A673 (cell line): Measurements from ENCODE around the gene EFTUD2. TPM values are rescaled to one million over a fixed set of nuclear protein-coding genes. Genes with fewer than 3 reads are reported as not detected.

Experiments used
- BruUV-seq: library from RNA; stranded (reverse); fragments of 400-500 nt; replicated peaks from 2 replicates; lab custom pipeline; 2021; lab: Mats Ljungman, UMichigan
- CTCF ChIA-PET: fragments of 300-600 bp; sonication (Branson Sonifier 250); formaldehyde crosslinking; loops from one replicate; lab custom pipeline; 2022; ENCODE audit warnings: antibody characterized with exemption; lab: Charles Lee
- POLR2A ChIA-PET: fragments of 300-600 bp; sonication (Branson Sonifier 250); formaldehyde crosslinking; loops from one replicate; lab custom pipeline; 2022; ENCODE audit warnings: antibody characterized with exemption; ENCODE audit not compliant: low non-redundant PET; lab: Charles Lee
- DNase-seq: peaks from one replicate; pipeline ENCODE4 v3.0.0-alpha.2; 2015; ENCODE audit warnings: low spot score
- H3K27ac ChIP-seq: fragments of 200-600 bp; sonication (generic); 2 replicates; pipeline ENCODE4 v1.5.1; 2016; ENCODE audit warnings: mixed run types, low read depth, mild to moderate bottlenecking, mixed read lengths, antibody characterized with exemption, low read length; ENCODE audit not compliant: poor library complexity, severe bottlenecking
- H3K27me3 ChIP-seq: fragments of 200-600 bp; sonication (generic); replicated peaks from 2 replicates; pipeline ENCODE4 v1.6.1; 2017; ENCODE audit warnings: mixed run types, low read depth, mild to moderate bottlenecking, mixed read lengths, antibody characterized with exemption, low read length; ENCODE audit not compliant: insufficient read depth, poor library complexity
- H3K36me3 ChIP-seq: fragments of 200-600 bp; sonication (generic); 2 replicates; pipeline ENCODE4 v1.6.1; 2016; ENCODE audit warnings: mixed run types, mild to moderate bottlenecking, mixed read lengths, antibody characterized with exemption, low read length; ENCODE audit not compliant: insufficient read depth, poor library complexity, severe bottlenecking
- H3K4me1 ChIP-seq: fragments of 200-600 bp; sonication (generic); 2 replicates; pipeline ENCODE4 v1.6.1; 2017; ENCODE audit warnings: mixed run types, mild to moderate bottlenecking, mixed read lengths, antibody characterized with exemption, low read length; ENCODE audit not compliant: insufficient read depth, poor library complexity, severe bottlenecking
- H3K4me3 ChIP-seq: fragments of 200-600 bp; sonication (generic); 2 replicates; pipeline ENCODE4 v1.5.1; 2016; ENCODE audit warnings: low read depth, mixed run types, mild to moderate bottlenecking, mixed read lengths, low read length; ENCODE audit not compliant: poor library complexity, severe bottlenecking
- H3K9me3 ChIP-seq: fragments of 200-600 bp; sonication (generic); 2 replicates; pipeline ENCODE4 v1.6.1; 2016; ENCODE audit warnings: mixed run types, low read depth, mild to moderate bottlenecking, mixed read lengths, antibody characterized with exemption, low read length; ENCODE audit not compliant: poor library complexity, severe bottlenecking
- EZH2 ChIP-seq: fragments of 200-600 bp; sonication (generic); IDR thresholded peaks from 2 replicates; pipeline ENCODE4 v1.6.1; 2017; ENCODE audit warnings: borderline replicate concordance, low read depth, mild to moderate bottlenecking, mixed read lengths, antibody characterized with exemption, low read length; ENCODE audit not compliant: poor library complexity, severe bottlenecking
- intact Hi-C: fragments of 100-400 bp; cut with micrococcal nuclease; formaldehyde crosslinking; loops from one replicate; pipeline ENCODE4 v1.10.0; 2022; ENCODE audit not compliant: unreplicated experiment
- total RNA-seq: library from RNA; stranded (reverse); gene quantifications from 2 replicates; pipeline ENCODE4 v1.2.3, GENCODE V29; 2021
- TF ChIP-seq, protein P1 (sequence below): fragments of 300-800, 200-600 bp; sonication (generic); conservative IDR thresholded peaks from 2 replicates; pipeline ENCODE4 v1.5.1; 2017; ENCODE audit warnings: low read depth, mild to moderate bottlenecking, antibody characterized with exemption, low read length, moderate library complexity, mixed read lengths

EFTUD2 gene
- total RNA-seq, 1 experiment from 2014 or later: 144 TPM

DNA sequence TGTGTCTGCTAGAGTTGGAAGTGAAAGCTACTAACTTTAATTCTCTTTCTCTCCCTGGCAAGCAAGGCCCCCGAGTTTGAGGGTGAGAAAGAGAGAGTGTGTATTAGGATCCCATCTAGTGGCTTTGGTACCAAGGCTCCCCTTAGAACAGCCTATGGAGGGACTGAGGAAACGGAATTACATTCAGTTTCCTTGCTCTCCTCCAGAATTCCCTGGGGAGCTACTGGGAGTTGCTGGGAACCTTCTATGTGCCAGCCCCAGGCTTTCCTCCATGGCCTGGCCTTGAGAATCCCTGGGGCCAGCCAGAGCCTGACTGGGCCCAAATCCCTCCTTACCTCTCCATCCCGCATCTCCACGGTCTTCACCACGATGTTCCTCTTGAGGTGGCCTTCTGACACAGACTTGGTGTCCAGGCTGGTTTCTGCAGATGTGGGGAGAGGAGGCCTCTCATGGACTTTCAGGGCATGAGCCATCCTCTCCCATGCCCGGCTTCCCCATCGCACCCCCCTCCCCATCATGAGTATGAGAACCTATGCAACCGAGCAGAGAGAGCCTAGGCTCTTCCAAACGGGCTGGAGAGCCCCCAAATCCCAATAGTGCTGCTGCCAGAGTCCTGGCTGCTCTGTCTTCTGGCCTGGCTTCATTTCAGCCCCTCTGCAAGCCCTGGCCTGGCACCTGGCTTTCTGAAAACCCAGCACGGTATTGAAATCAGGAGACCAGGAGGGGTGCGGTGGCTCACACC lies 8.7 kb upstream of the EFTUD2 start:
- ChIA-PET POLR2A (no interaction called here), CTCF (no interaction called here)
- intact Hi-C loops: no loop called here
- TF ChIP-seq EZH2: no peak
- TF ChIP-seq, protein P1, sequence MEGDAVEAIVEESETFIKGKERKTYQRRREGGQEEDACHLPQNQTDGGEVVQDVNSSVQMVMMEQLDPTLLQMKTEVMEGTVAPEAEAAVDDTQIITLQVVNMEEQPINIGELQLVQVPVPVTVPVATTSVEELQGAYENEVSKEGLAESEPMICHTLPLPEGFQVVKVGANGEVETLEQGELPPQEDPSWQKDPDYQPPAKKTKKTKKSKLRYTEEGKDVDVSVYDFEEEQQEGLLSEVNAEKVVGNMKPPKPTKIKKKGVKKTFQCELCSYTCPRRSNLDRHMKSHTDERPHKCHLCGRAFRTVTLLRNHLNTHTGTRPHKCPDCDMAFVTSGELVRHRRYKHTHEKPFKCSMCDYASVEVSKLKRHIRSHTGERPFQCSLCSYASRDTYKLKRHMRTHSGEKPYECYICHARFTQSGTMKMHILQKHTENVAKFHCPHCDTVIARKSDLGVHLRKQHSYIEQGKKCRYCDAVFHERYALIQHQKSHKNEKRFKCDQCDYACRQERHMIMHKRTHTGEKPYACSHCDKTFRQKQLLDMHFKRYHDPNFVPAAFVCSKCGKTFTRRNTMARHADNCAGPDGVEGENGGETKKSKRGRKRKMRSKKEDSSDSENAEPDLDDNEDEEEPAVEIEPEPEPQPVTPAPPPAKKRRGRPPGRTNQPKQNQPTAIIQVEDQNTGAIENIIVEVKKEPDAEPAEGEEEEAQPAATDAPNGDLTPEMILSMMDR: no peak
- no TSS peak for BruUV-seq
- no peak overlapping the region for H3K4me3 ChIP-seq
- no peaks in the 10 kb centered on the region for H3K4me1 ChIP-seq
- no peaks in the 10 kb centered on the region for H3K9me3 ChIP-seq
- no peak for DNase-seq
- no peak overlapping the region for H3K27ac ChIP-seq
- no peaks in the 10 kb centered on the region for H3K36me3 ChIP-seq
- H3K27me3 ChIP-seq: no peaks in the 10 kb centered on the region

DNA sequence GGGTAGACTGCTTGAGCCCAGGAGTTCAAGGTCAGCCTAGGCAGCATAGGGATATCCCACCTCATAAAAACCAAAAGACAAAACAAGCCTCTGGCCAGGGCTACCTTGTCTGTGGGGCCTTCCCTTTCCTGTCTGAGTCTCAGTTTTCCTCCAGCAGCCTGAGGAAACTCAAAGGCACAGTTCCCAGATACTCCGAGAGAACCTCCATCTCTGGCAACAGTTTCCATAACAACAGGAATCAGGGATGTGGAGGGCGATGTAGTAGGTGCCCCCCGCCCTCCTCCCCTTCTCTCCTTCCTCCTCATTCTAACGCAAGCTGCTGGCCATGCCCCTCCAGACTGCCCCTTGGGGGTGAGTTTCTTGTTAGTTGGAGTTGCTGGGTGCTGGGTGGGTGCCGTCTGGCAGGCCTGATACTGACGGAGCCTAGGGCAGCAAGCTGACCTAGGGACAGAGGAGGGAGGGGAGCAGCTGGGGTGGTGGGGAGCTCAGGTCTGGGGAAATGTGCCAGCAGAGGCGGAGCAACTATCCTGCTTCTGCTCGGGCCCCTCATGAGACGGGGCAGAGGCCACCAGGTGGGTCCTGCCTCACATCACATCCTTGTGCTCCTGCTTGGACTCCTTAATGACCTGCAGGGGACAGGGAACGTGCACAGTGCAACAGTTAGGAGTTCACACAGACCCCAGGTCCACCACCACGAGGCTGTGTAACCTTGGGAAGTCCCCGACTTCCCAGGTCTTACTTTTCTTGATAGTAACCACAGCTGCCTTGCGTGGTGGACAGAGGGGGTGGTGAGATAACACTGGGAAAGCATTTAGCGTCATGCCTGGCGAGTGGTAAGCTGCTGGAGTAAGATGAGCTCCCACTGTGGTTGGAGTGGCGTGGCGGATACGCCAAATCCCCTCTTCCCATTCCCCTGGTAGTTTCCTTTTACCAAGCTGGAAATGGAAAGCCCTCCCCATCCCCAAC lies 7.8 kb upstream of the EFTUD2 start:
- Histone ChIP-seq H3K4me1 (no peaks in the 10 kb centered on the region), H3K36me3 (no peaks in the 10 kb centered on the region), H3K27me3 (no peaks in the 10 kb centered on the region), H3K9me3 (no peaks in the 10 kb centered on the region), H3K4me3 (no peak overlapping the region), H3K27ac (no peak overlapping the region)
- intact Hi-C loops: no loop called here
- TF ChIP-seq EZH2: no peak
- TF ChIP-seq, protein P1: no peak
- no TSS peak for BruUV-seq
- DNase-seq: no peak
- CTCF ChIA-PET: no interaction called here
- POLR2A ChIA-PET: no interaction called here

DNA sequence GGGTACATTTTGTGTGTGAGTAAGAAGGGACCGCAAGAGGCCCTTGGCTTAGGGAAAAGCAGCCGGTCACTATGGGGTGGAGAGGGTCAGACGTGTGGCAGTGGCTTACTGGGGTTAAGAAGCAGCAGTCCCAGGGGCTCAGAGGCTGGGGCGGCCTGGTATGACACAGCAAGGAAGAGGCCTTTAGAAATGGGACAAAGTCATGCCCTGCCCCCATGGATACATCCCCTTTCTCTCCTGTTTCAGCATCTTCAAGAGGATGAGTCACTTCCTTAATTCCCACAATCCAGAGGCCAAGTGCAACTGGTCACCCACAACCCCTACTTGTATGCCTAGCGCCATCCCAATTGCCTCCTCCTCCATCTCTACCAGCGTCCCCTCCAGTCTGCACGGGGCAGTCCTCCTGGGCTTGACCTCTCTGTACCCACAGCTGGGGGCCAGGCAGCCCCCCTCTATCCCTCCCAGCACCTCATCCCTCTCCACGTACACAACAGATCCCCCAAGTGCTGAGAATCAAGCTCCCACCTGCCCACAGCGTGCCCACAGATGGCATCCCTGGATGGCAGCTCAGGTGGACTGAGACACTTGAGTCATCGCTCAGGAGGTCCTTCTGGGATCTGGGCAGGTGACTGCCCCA lies 6.9 kb upstream of the EFTUD2 start:
- H3K36me3 ChIP-seq: no peaks in the 10 kb centered on the region
- H3K4me3 ChIP-seq: no peak overlapping the region
- no peak for TF ChIP-seq EZH2
- TF ChIP-seq, protein P1: no peak
- ChIA-PET POLR2A (no interaction called here), CTCF (no interaction called here)
- no peaks in the 10 kb centered on the region for H3K27me3 ChIP-seq
- H3K4me1 ChIP-seq: peaks cover 6% of the 10 kb centered on the region
- peak; percentile 46 for DNase-seq
- intact Hi-C loops: no loop called here
- no peak overlapping the region for H3K27ac ChIP-seq
- no TSS peak for BruUV-seq
- no peaks in the 10 kb centered on the region for H3K9me3 ChIP-seq
